Choroid plexus epithelial cell (primary cell): Measurements from ENCODE around the gene DYRK1B.

Source experiments
- DNase-seq: peaks from one replicate; pipeline ENCODE4 v3.0.0-alpha.2; 2010; ENCODE audit warnings: low read depth
- H3K4me3 ChIP-seq: 2 replicates; pipeline ENCODE4 v1.5.1; 2011; ENCODE audit warnings: low read depth, mild to moderate bottlenecking, control low read depth, low read length, moderate library complexity
- CTCF ChIP-seq: conservative IDR thresholded peaks from 2 replicates; pipeline ENCODE4 v1.5.1; 2011; ENCODE audit warnings: low read depth, mild to moderate bottlenecking, control low read depth, inconsistent platforms, low read length, moderate library complexity

The DYRK1B gene

GRCh38 chr19:39829702-39830275, 4.2 kb downstream of the DYRK1B start:
- DNase-seq, result no peak
- no peak overlapping the region for H3K4me3 ChIP-seq
- TF ChIP-seq CTCF, result no peak

- no peak for DNase-seq
- no peak for TF ChIP-seq CTCF
Measured at GRCh38 chr19:39828654-39829032, 5.3 kb downstream of the DYRK1B start.

GRCh38 chr19:39828015-39828653, 5.8 kb downstream of the DYRK1B start:
- no peak overlapping the region for H3K4me3 ChIP-seq
- TF ChIP-seq CTCF, result no peak

More at GRCh38 chr19:39828654-39829032, 5.3 kb downstream of the DYRK1B start:
- no peak overlapping the region for H3K4me3 ChIP-seq

GRCh38 chr19:39827216-39827615, 6.7 kb downstream of the DYRK1B start:
- no peak for DNase-seq
- TF ChIP-seq CTCF, result no peak
- no peak overlapping the region for H3K4me3 ChIP-seq

More at GRCh38 chr19:39828015-39828653, 5.8 kb downstream of the DYRK1B start:
- DNase-seq, result no peak

- DNase-seq, result no peak
- H3K4me3 ChIP-seq, result no peak overlapping the region
- TF ChIP-seq CTCF, result no peak
Measured at GRCh38 chr19:39826311-39826945, 7.5 kb downstream of the DYRK1B start.

- H3K4me3 ChIP-seq, result no peak overlapping the region
- TF ChIP-seq CTCF, result no peak
- no peak for DNase-seq
Measured at GRCh38 chr19:39825531-39826076, 8.4 kb downstream of the DYRK1B start.
